ENCODE results near the gene BAG5.

BAG5 gene

DNA sequence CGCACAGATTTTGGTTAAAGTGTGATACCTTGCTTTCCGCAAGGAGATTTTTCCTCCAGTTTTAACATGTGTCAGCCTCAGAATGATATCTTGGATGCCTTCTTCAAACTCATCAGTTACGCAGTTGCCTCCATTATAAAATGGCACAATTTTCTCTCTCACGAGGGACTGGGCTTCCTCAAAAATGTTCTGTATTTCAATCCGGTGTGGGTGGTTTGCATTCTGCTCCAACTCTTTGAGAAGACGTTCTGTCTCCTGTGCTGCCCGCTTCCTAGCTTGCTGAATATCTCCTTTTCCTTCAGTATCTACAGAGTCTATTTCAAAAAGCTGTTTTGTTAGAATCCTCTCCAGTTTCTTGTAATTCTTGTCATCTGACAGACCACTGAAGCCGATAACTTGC lies 1.8 kb downstream of the BAG5 start:
- H3K4me3 ChIP-seq = peak overlapping the region; percentile 94
- no peak for TF ChIP-seq POLR2AphosphoS5 (IDR thresholded peaks at IDR 0.05; ENCODE audit: borderline replicate concordance, low read depth, low read length)
- no peak for TF ChIP-seq EZH2 (IDR thresholded peaks at IDR 0.05)
- no peak for TF ChIP-seq FOXP2 (optimal IDR thresholded peaks at IDR 0.05; ENCODE audit: control extremely low read depth, extremely low read length, insufficient read depth)

DNA sequence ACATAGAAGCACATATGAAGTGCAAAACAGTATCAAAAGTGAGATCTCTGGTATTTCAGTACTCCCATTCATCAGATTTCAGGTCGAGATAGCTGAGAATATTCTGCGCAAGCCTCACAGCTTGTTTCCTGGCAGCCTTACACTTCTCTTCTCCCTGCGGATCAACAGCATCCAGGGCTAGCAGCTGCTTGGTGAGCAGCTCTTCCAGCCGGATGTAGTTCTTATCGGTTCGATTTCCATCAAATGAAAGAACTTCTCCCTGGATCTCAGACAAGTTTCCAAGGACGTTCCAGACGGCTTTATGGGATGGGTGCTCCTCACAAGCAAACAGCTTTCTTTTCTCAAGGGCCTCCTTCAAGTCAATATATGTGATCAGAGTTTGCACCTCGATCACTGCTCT lies 2.7 kb downstream of the BAG5 start:
- peak overlapping the region; percentile 33 for H3K9ac ChIP-seq (ENCODE audit: insufficient read length)
- H3K9me3 ChIP-seq (ENCODE audit: low read depth, low read length) = no peaks in the 10 kb centered on the region
- no peak overlapping the region for H3K27ac ChIP-seq
- no peak for TF ChIP-seq FOXP2 (optimal IDR thresholded peaks at IDR 0.05; ENCODE audit: control extremely low read depth, extremely low read length, insufficient read depth)
- TF ChIP-seq EZH2 (IDR thresholded peaks at IDR 0.05) = no peak
- no peak for TF ChIP-seq POLR2AphosphoS5 (IDR thresholded peaks at IDR 0.05; ENCODE audit: borderline replicate concordance, low read depth, low read length)
- DNase-seq (ENCODE audit: low read depth, low spot score) = no peak
- no peak overlapping the region for H3K4me3 ChIP-seq
- H3K36me3 ChIP-seq (ENCODE audit: insufficient read depth, low read length) = peaks cover 24% of the 10 kb centered on the region

More for the DNA sequence above, 1.8 kb downstream of the BAG5 start:
- H3K9me3 ChIP-seq (ENCODE audit: low read depth, low read length) = no peaks in the 10 kb centered on the region
- H3K27ac ChIP-seq = no peak overlapping the region
- H3K36me3 ChIP-seq (ENCODE audit: insufficient read depth, low read length) = peaks cover 24% of the 10 kb centered on the region
- no peak for DNase-seq (ENCODE audit: low read depth, low spot score)
- H3K9ac ChIP-seq (ENCODE audit: insufficient read length) = peak overlapping the region; percentile 94

DNA sequence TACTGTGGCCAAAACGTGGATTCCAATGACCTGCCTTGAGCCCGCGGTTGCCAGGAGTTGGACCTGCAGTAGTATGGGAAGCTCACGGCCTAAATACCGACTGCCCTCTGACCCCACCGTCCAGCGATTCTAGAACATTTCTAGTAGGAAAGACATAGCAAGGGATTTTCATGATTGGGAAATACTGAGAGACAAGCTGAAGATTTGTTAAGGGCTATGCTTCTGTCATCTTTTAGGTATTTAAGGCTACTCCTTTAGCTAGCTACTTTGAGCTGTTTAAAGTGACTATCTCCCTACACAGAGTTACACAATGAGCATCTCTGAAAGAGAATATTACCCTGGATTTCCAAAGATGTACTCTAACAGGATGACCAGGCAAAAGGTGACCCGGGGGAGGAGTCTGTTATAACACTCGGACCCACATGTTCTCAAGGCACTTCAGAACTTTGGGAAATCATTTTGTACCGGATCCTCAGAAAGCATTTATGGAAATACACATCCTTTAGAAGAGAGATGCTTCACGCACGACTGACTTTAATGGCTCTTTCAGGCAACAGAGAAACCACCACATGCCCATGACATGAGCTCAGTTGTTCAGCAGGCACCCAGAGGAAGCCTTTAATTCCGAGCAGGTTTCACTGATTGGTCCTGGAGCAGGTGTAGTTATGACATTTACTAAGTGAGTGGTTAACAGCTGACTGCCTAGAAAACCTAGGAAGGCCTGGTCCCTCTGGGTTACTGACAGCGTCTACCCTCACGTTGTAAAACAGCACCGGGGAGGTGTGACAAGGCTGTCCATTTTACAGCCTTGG lies 4.2 kb downstream of the BAG5 start:
- Histone ChIP-seq H3K4me3 (no peak overlapping the region), H3K9me3 (ENCODE audit: low read depth, low read length) (no peaks in the 10 kb centered on the region), H3K9ac (ENCODE audit: insufficient read length) (no peak overlapping the region), H3K36me3 (ENCODE audit: insufficient read depth, low read length) (peaks cover 24% of the 10 kb centered on the region), H3K27ac (no peak overlapping the region)
- TF ChIP-seq POLR2AphosphoS5 (IDR thresholded peaks at IDR 0.05; ENCODE audit: borderline replicate concordance, low read depth, low read length) (no peak), EZH2 (IDR thresholded peaks at IDR 0.05) (no peak), FOXP2 (optimal IDR thresholded peaks at IDR 0.05; ENCODE audit: control extremely low read depth, extremely low read length, insufficient read depth) (no peak)
- no peak for DNase-seq (ENCODE audit: low read depth, low spot score)

DNA sequence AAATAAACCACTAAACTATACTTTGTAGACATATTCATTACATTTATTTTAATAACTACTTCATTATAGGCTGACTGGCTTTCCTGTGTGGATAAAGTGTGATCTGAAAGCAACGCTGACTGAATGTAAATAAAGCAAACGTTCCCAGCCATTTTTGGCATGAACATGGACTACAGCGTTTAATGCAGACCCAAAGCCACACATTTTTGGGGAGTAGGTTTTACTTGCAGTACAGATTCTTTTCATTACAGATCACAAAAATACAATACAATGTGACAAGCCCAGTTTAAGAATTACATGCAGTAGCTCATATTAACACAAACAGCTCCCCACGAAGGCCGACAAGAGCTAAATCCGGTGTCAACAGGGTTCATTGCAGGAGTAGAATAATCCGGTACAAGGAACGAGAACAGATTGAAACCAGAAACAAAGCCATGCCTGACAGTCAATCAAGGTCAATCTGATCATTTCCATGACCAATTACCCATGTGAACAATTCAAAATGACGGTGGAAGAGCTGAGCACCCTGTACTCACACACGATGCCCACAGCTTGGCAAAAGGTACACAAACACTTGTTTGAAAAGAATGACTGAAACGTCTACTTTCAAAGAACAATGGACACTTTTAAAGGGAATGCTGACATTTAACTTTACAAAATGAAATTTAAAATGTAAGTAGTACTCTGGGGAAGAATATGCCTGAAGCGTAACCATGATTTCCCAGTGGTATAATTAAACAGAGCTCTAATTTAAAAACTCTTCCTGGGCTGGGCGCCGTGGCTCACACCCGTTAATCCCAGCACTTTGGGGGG lies 5.3 kb downstream of the BAG5 start:
- Histone ChIP-seq H3K9me3 (ENCODE audit: low read depth, low read length) (no peaks in the 10 kb centered on the region), H3K36me3 (ENCODE audit: insufficient read depth, low read length) (peaks cover 24% of the 10 kb centered on the region), H3K4me3 (no peak overlapping the region), H3K9ac (ENCODE audit: insufficient read length) (no peak overlapping the region), H3K27ac (peak overlapping the region; percentile 44)
- no peak for DNase-seq (ENCODE audit: low read depth, low spot score)
- TF ChIP-seq EZH2 (IDR thresholded peaks at IDR 0.05) (no peak), FOXP2 (optimal IDR thresholded peaks at IDR 0.05; ENCODE audit: control extremely low read depth, extremely low read length, insufficient read depth) (no peak), POLR2AphosphoS5 (IDR thresholded peaks at IDR 0.05; ENCODE audit: borderline replicate concordance, low read depth, low read length) (no peak)

DNA sequence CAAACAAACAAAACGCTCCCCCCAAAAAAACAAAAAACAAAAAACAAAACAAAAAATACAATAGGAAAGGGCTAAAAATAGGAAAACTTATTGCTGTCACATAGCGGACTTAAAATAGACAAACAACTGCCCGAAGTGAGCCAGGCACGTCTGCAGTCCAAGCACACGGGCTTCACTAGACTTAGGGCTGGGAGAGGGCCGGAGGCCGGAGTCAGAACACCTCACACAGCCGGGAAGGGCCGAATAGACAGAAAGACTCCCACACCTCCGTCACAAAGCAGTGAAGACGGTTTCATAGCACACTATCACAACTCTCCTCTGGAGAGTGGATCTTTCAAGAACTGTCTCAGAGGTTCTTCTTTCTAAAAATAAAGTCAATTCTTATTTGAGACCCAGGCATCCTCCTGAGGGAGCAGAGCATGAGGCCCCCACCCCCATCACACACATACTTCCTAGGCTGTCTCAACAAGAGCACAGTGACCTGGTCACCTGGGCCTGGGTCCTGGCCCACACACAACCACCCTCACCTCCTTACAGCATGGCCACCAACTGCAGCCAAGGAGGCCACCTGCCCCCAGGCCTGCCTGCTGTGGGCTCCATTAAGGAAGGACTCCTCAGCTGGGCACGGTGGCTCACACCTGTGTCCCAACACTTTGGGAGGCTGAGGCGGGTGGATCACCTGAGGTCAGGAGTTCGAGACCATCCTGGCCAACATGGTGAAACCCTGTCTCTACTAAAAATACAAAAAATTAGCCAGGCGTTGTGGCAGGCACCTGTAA lies 6.7 kb downstream of the BAG5 start:
- Histone ChIP-seq H3K36me3 (ENCODE audit: insufficient read depth, low read length) (peaks cover 22% of the 10 kb centered on the region), H3K9ac (ENCODE audit: insufficient read length) (no peak overlapping the region), H3K9me3 (ENCODE audit: low read depth, low read length) (no peaks in the 10 kb centered on the region), H3K4me3 (no peak overlapping the region), H3K27ac (no peak overlapping the region)
- TF ChIP-seq POLR2AphosphoS5 (IDR thresholded peaks at IDR 0.05; ENCODE audit: borderline replicate concordance, low read depth, low read length) (no peak), FOXP2 (optimal IDR thresholded peaks at IDR 0.05; ENCODE audit: control extremely low read depth, extremely low read length, insufficient read depth) (no peak), EZH2 (IDR thresholded peaks at IDR 0.05) (no peak)
- no peak for DNase-seq (ENCODE audit: low read depth, low spot score)

DNA sequence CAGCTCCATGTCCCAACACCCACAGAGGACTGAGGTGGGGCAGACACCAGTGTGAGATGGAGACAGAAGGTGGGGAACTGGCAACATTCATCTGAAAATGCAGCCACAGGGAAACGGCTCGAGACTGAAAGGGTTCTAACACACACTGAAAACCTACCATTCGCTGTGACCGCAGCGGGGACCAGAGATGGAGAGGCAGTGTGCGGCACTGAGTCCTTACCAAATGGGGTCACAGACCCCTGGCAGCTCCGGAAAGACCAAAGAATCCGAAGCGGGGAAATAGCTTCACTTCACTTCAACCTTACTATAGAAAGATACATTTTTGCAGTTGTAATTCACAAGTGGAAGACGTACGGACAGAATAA lies 9.6 kb downstream of the BAG5 start:
- no peaks in the 10 kb centered on the region; the same call in 1 of the 2 replicates for H3K36me3 ChIP-seq (ENCODE audit: insufficient read depth, low read length)
- H3K27ac ChIP-seq = no peak overlapping the region
- no peak overlapping the region for H3K4me3 ChIP-seq
- TF ChIP-seq POLR2AphosphoS5 (IDR thresholded peaks at IDR 0.05; ENCODE audit: borderline replicate concordance, low read depth, low read length) (no peak), EZH2 (IDR thresholded peaks at IDR 0.05) (no peak), FOXP2 (optimal IDR thresholded peaks at IDR 0.05; ENCODE audit: control extremely low read depth, extremely low read length, insufficient read depth) (no peak)
- no peak for DNase-seq (ENCODE audit: low read depth, low spot score)
- no peak overlapping the region for H3K9ac ChIP-seq (ENCODE audit: insufficient read length)
- no peaks in the 10 kb centered on the region for H3K9me3 ChIP-seq (ENCODE audit: low read depth, low read length)

DNA sequence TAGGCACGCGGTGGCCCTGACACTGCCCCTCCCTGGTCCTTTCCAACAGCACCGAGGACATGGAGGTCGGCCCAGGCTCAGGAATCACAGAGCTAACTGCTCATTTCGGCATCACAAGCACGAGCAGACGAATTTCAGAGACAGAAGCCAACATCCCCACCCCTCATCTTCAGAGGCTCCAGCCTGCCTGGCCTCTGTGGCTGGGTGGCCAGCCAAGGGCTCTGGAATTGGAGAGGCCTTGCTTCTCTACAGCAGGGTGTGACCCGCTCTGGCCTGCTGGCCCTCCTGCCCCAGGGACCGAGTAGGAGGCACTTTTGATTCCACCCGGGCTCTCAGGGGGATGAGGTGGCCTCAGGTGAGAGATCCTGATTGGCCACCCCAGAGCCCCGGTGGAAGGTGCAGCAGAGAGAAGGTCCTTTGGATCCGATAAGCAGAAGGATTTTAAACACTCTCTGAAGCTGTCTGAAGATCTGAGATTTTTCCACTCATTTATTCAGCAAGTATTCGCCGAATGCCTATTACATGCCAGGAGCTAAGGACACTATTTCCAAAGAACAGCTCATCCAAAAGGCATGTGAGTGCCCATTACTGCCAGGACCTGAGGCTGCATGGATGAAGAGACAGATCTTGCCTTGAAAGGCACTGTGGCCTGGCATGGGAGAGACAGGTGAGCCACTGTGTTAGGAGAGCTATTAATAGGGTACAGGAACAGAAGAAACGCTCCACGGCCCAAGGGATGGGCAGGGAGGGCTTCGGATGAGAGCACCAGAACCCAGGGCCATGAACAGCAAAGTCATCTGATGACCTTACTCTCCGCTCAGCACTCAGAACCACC lies 10.2 kb downstream of the BAG5 start:
- H3K27ac ChIP-seq = no peak overlapping the region
- TF ChIP-seq FOXP2 (optimal IDR thresholded peaks at IDR 0.05; ENCODE audit: control extremely low read depth, extremely low read length, insufficient read depth) = no peak
- no peak for TF ChIP-seq EZH2 (IDR thresholded peaks at IDR 0.05)
- no peak for TF ChIP-seq POLR2AphosphoS5 (IDR thresholded peaks at IDR 0.05; ENCODE audit: borderline replicate concordance, low read depth, low read length)
- H3K9ac ChIP-seq (ENCODE audit: insufficient read length) = no peak overlapping the region
- no peak for DNase-seq (ENCODE audit: low read depth, low spot score)
- H3K4me3 ChIP-seq = no peak overlapping the region
- H3K36me3 ChIP-seq (ENCODE audit: insufficient read depth, low read length) = no peaks in the 10 kb centered on the region
- no peaks in the 10 kb centered on the region for H3K9me3 ChIP-seq (ENCODE audit: low read depth, low read length)

All from SK-N-MC (cell line).